Renal pelvis (tissue), 12 donors: ENCODE measurements around the gene ZNF532. TPM values are rescaled to one million over a fixed set of nuclear protein-coding genes. Genes with fewer than 3 reads are reported as not detected.
"Not testable (repeated sequence)": the region's sequence is repeated elsewhere in the genome, so short reads cannot be mapped to it uniquely, and the experiment has no call there.

Experiments used
- DNase-seq: peaks from one replicate; pipeline ENCODE4 v3.0.0-alpha.2; 2013
- long read RNA-seq, 16 experiments: transcript quantifications; one replicate each; lab custom pipeline, GENCODE V29; 2026
- polyA plus RNA-seq, 3 donors: library from polyadenylated mRNA; unstranded; fragments of 120-200 nt; gene quantifications; one replicate each; pipeline ENCODE4 v1.2.1, GENCODE V29; 2013; ENCODE audit not compliant: insufficient read length in 3 of 3

ZNF532 gene, protein sequence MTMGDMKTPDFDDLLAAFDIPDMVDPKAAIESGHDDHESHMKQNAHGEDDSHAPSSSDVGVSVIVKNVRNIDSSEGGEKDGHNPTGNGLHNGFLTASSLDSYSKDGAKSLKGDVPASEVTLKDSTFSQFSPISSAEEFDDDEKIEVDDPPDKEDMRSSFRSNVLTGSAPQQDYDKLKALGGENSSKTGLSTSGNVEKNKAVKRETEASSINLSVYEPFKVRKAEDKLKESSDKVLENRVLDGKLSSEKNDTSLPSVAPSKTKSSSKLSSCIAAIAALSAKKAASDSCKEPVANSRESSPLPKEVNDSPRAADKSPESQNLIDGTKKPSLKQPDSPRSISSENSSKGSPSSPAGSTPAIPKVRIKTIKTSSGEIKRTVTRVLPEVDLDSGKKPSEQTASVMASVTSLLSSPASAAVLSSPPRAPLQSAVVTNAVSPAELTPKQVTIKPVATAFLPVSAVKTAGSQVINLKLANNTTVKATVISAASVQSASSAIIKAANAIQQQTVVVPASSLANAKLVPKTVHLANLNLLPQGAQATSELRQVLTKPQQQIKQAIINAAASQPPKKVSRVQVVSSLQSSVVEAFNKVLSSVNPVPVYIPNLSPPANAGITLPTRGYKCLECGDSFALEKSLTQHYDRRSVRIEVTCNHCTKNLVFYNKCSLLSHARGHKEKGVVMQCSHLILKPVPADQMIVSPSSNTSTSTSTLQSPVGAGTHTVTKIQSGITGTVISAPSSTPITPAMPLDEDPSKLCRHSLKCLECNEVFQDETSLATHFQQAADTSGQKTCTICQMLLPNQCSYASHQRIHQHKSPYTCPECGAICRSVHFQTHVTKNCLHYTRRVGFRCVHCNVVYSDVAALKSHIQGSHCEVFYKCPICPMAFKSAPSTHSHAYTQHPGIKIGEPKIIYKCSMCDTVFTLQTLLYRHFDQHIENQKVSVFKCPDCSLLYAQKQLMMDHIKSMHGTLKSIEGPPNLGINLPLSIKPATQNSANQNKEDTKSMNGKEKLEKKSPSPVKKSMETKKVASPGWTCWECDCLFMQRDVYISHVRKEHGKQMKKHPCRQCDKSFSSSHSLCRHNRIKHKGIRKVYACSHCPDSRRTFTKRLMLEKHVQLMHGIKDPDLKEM (N-terminal part only)
- polyA plus RNA-seq, result 100 to 1,000 TPM in 1 of 3 donors, 10 to 100 TPM in 2; 93.7 to 110 (median 97.5) TPM
- long read RNA-seq, donor 1, full-length matches to known transcripts, result 10 of 10 reads
- long read RNA-seq, donor 1, partial matches to known transcripts, result 0 of 10 reads
- long read RNA-seq, donor 1, other reads (novel, unspliced or antisense), result 0 of 10 reads
- long read RNA-seq, donor 2, partial matches to known transcripts, result 0 of 6 reads
- long read RNA-seq, donor 2, other reads (novel, unspliced or antisense), result 0 of 6 reads
- long read RNA-seq, donor 3, full-length matches to known transcripts, result 18 of 27 reads
- long read RNA-seq, donor 3, partial matches to known transcripts, result 9 of 27 reads
- long read RNA-seq, donor 3, other reads (novel, unspliced or antisense), result 0 of 27 reads
- long read RNA-seq, donor 4, partial matches to known transcripts, result 0 of 6 reads
- long read RNA-seq, donor 4, other reads (novel, unspliced or antisense), result 0 of 6 reads
- long read RNA-seq, donor 5, full-length matches to known transcripts, result 7 of 7 reads
- long read RNA-seq, donor 5, partial matches to known transcripts, result 0 of 7 reads
- long read RNA-seq, donor 5, other reads (novel, unspliced or antisense), result 0 of 7 reads
- long read RNA-seq, donor 6, full-length matches to known transcripts, result 13 of 23 reads
- long read RNA-seq, donor 6, partial matches to known transcripts, result 10 of 23 reads
- long read RNA-seq, donor 6, other reads (novel, unspliced or antisense), result 0 of 23 reads
- long read RNA-seq, donor 7, full-length matches to known transcripts, result 25 of 35 reads
- long read RNA-seq, donor 7, partial matches to known transcripts, result 10 of 35 reads
- long read RNA-seq, donor 7, other reads (novel, unspliced or antisense), result 0 of 35 reads
- long read RNA-seq, donor 8, full-length matches to known transcripts, result 17 of 78 reads
- long read RNA-seq, donor 8, partial matches to known transcripts, result 61 of 78 reads
- long read RNA-seq, donor 8, other reads (novel, unspliced or antisense), result 0 of 78 reads
- long read RNA-seq, donor 9, full-length matches to known transcripts, result 13 of 45 reads
- long read RNA-seq, donor 9, partial matches to known transcripts, result 32 of 45 reads
- long read RNA-seq, donor 9, other reads (novel, unspliced or antisense), result 0 of 45 reads
- long read RNA-seq, donor 10, transcript ZNF532-203 (4 exons, 561 nt), result major isoform, 8 of 15 reads
- long read RNA-seq, donor 10, partial matches to known transcripts, result 0 of 15 reads
- long read RNA-seq, donor 10, other reads (novel, unspliced or antisense), result 0 of 15 reads
- long read RNA-seq, donor 11, full-length matches to known transcripts, result 8 of 8 reads
- long read RNA-seq, donor 11, partial matches to known transcripts, result 0 of 8 reads
- long read RNA-seq, donor 11, other reads (novel, unspliced or antisense), result 0 of 8 reads
- long read RNA-seq, donor 12, full-length matches to known transcripts, result 20 of 37 reads
- long read RNA-seq, donor 12, partial matches to known transcripts, result 17 of 37 reads
- long read RNA-seq, donor 12, other reads (novel, unspliced or antisense), result 0 of 37 reads
- long read RNA-seq, donor 13, full-length matches to known transcripts, result 19 of 69 reads
- long read RNA-seq, donor 13, partial matches to known transcripts, result 50 of 69 reads
- long read RNA-seq, donor 13, other reads (novel, unspliced or antisense), result 0 of 69 reads
- long read RNA-seq, donor 14, result 0 reads
- long read RNA-seq, donor 15, result 0 reads
- long read RNA-seq, donor 16, full-length matches to known transcripts, result 14 of 20 reads
- long read RNA-seq, donor 16, partial matches to known transcripts, result 6 of 20 reads
- long read RNA-seq, donor 16, other reads (novel, unspliced or antisense), result 0 of 20 reads

DNA sequence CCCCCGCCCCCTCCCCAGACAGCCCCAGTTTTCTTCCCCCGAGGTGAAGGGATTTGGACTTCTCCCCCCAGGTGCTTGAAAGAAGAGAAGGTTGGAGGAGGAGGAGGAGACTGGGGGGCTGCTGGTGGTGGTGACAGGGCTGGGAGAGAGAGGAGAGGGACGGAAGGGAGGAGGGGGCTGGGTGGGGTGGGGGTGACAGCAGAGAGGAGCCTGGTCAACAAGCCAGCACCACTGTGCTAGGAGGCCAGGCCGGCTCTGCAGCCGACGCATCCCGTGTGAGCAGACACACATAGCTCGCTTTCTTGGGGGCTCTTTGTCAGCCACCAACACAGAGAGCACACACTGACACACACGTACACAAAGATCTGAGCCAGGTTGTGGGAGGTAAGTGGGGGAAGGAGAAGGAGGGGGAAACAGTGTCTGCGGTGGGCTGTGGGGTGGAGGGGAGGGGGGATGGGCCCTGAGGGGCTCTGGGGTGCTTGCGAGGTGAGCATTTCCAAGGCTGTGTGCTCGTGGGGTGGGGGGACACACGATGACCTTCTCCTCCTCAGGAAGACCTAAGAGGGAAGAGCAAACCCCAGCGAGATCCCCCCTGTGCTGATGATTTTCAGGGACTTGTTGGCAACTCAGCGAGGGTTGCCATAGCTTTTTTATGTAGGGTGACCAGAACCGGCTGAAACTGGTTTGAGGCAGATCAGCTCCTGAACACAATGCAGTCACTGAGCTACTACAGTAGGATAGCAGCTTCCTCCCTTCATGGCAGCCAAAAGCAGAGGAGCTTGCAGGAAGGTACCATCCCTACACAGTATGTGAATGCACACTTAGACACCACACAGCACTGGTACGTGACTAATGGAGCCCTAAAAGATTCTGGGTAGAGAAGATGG is at the start of gene ZNF532:
ZNF532 (plus strand) TSS at position 732 of the 887 bp plus-strand sequence. CDS start 53,411 bp downstream, outside the sequence.
- peak; percentile 85 for DNase-seq

DNA sequence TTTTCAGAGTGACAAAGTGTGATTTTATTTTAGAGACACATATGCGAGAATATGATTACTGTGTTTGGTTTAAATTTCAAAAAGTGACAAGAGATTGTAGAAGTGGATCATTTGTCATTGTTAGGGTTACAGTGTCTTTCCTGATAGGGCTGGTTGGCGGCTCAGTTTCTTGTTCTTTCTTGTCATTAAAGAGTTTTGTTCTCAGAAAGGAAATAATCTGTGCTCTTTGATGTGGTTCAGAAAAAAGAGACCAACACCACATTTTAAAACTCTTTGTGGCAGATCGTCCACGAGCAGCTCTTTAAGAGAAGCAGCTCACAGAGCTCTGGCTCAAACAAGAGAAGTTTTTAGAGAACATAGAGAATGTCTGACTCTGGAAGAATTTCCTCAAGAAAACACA is 45.6 kb upstream of the ZNF532 start:
- no peak for DNase-seq

DNA sequence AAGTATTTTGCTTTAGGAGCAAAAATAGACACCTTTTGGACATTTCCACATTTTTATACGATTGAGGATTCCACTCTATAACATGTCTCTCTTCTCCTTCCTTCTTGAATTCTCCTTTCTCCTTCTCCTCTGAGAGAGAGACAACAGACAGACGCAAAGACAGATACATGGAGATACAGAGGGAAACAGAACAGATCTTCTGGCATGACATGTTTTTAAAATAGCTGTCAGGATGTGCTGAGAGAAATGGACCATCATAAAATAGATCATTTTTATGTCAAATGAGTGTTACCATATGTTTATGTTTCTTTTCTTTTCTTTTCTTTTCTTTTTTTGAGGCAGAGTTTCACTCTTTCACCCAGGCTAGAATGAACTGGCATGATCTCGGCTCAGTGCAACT is 44.4 kb upstream of the ZNF532 start:
- no peak for DNase-seq

GRCh38 chr18:58822944-58823343 is 41.7 kb upstream of the ZNF532 start:
- DNase-seq, result no peak

DNA sequence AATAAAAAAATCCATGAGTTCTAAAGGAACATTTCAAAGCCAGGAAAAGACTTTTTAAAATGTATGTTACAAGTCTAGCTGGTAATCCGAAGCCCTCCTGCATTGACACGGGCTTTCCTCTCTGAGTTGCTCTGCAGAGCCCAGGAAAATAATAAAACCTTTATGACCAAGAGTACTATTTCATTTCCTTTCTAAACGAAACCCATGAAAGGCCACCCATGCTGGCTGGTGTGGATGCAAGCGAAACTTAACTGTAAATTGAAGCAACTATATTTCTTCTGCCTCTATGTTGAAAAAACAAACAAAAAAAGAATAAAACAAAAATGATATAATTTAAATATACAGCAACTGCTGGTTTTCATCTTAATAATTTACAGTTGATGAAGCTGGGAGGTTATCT is 41.3 kb upstream of the ZNF532 start:
- peak; percentile 65 for DNase-seq

GRCh38 chr18:58826926-58827325 is 37.8 kb upstream of the ZNF532 start:
- not testable (repeated sequence) for DNase-seq

- no peak for DNase-seq
Measured at GRCh38 chr18:58827428-58827827, 37.2 kb upstream of the ZNF532 start.

GRCh38 chr18:58827886-58828285 is 36.8 kb upstream of the ZNF532 start:
- no peak for DNase-seq

DNA sequence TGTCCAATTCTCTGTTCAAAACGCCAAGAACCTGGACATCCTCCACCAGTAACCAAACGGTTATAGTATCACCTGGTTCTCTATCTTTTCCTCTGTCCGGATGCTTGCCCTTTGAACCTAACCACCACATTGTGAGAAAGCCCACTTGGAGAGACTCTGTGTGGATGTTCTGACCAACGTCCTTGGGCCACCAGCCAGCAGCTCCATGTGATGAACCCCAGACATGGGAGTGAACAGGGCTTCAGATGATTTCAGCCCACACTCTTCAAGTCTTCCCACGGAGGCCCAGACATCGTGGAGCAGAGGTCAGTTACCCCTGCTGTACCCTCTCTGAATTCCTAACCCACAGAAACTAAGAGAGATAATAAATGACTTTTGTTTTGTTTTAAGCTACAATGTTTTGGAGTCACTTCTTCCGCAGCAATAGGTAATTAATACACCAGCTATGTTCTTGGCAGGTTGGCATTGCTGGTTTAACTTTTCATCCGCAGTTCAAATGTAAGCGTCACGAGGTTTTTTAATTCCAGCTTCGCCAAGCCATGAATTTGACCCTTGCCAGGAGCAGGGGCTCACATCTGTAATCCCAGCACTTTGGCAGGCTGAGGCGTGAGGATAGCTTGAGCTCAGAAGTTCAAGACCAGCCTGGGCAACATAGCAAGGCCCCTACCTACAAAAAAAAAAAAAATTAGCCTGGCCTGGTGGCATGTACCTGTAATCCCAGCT is 36.1 kb upstream of the ZNF532 start:
- DNase-seq, result no peak

DNA sequence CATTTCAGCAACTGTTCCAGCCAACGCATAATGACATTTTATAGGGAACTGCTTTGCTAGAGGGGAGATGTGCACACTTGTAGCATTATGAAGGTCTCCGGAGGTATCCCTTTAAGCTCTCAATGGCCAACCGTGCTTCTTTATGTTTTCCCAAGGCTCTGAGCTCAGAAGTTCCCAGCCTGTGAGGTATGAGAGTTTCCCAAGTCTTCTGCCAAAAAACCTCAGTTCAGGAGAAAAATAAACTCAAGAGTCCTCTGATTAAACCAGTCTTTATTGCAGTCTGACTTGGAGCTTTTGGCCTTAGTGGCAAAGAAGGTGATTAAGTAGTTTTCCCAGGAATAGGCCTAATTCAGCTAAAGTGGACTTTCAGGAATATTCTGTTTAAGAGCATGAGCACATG is 35.4 kb upstream of the ZNF532 start:
- no peak for DNase-seq

DNA sequence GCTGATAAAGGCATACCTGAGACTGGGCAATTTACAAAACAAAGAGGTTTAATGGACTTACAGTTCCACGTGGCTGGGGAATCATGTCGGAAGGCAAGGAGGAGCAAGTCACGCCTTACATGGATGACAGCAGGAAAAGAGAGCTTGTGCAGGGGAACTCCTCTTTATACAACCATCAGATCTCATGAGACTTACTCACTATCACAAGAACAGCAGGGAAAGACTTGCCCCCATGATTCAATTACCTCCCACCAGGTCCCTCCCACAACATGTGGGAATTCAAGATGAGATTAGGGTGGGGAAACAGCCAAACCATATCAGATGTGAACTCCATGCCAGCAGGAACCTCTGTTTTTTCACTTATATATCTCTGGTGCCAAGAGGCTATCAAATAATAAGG is 34.8 kb upstream of the ZNF532 start:
- not testable (repeated sequence) for DNase-seq

DNA sequence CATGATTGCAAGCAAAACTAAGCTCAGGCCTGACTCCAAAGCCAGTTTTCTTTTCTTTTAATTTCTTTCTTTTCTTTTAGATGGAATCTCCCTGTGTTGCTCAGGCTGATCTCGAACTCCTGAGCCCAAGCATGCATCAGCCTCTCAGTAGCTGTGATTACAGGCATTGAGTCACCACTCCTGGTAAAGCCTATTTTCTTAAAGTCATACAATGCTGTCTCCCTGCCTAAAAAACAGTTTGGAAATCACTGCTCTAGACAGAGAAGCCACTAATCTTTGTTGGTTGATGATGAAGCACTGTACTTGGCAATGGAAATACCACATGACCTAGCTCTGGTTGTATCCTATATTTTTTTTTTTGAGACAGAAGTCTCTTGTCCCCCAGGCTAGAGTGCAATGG is 33.1 kb upstream of the ZNF532 start:
- no peak for DNase-seq

GRCh38 chr18:58838165-58838860 is 26.4 kb upstream of the ZNF532 start:
- no peak for DNase-seq

DNA sequence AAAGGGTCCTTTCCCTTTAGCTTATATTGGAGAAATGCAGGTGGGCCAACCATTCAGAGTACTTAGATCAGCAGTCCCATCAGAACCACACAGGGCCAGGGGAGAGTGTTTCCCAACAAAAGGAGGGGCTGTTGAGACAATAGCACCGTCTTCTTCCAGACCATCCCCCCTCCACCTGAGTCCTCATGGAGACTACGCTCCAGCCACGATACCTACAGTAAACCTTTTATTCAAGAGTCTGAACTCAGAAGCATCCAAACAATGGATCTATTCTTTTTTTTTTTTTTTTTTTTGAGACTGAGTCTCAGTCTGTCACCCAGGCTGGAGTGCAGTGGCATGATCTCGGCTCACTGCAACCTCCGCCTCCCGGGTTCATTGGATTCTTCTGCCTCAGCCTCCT is 25.7 kb upstream of the ZNF532 start:
- no peak for DNase-seq

- DNase-seq, result no peak
Measured at GRCh38 chr18:58842978-58843687, 21.5 kb upstream of the ZNF532 start.
